Amniotic epithelial cell (primary cell): ENCODE measurements around the gene C2CD4D.
"Not testable (repeated sequence)": the region's sequence is repeated elsewhere in the genome, so short reads cannot be mapped to it uniquely, and the experiment has no call there.

ENCODE experiments used
- DNase-seq: peaks from one replicate; pipeline ENCODE4 v3.0.0-alpha.2; 2010; ENCODE audit warnings: low read depth

C2CD4D gene

DNA sequence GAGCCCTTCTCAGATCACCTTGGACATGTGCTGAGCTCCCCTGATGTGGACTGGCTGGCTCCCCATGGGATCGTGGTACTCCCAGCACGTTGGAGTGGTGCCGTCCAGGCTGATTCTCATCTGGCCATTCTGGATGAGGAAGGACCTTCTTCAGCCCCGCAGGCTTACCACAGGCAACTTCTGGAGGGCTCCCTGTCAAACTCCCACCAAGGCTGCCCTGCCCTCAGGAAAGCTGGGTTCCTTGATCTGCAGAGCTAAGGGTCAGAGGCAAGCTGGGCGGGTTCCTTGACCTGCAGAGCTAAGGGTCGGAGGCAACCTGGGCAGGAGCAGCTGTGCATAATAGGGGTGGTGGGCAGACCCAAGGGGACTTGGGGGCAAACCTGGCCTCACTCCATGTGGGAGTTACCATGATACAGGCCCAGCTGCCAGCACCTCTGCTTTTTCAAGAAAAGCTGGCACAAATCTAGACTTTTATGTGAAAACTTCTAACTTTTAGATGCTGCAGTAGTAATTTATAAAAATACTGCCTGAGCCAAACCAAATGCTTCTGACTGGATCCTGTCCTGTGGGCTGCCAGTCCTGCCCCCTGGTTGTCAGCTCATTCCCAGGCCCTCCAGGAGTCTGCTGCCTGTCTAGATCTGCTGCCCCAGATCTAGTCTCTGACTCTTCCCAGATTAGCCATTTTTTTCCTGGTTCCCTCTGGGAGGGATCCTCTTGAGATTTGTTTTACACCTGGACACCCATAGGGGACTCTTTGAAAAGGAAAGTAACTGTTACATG, 19.5 kb upstream of the C2CD4D start:
- no peak for DNase-seq

GRCh38 chr1:151858030-151858746, 18.6 kb upstream of the C2CD4D start:
- no peak for DNase-seq

DNA sequence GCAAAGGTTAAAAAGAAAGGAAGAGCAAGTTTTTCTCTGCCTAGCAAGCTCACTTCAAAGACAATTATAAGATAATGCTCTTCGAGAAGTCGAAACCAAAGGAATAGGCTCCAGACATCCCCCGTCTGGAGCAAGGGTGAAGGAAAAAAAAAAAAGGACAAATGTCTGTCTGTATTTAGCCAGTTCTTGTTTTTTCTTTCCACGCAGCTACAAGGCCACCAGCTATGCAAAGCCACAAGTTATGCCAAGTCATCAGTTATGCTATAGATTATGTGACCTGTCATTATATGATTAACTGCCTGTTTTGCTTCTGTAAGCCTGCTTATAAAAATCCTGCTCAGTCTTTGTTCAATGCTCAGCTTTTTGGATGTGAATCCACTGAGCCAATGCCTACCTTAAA, 16.3 kb upstream of the C2CD4D start:
- DNase-seq: no peak

GRCh38 chr1:151855516-151855915, 15.9 kb upstream of the C2CD4D start:
- not testable (repeated sequence) for DNase-seq

- no peak for DNase-seq
Measured at GRCh38 chr1:151854658-151855057, 15.0 kb upstream of the C2CD4D start.

DNA sequence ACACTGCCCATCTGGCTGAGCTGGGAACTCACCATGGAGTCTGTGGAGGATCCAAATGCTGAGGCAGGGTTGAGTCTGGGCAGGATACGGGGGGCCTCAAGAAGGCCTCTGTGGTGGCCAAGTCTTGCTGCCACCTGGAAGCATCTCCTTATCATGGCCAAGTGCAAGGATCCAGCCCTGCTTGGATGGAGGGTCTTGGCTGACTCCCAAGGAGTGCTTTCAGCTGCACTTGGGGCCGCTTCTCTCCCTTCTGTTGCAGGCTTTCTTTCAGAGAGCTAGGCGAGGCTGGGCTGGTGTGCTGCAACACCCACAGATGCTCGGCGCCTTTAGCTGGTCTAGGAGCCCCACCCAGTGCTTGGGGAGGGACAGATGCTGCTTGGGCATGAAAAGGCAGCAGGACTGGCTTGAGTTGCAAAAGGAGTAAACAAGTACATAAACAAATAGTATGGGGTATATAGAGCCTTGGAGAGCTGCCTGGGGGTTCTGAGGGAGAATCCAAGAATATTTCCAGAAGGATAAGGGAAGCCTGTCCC, 13.9 kb upstream of the C2CD4D start, which contains the start of gene THEM5:
Gene THEM5 (minus strand): TSS at position 302 of the 533 bp plus-strand sequence. CDS start 147 bp downstream, at position 155.
- no peak for DNase-seq

DNA sequence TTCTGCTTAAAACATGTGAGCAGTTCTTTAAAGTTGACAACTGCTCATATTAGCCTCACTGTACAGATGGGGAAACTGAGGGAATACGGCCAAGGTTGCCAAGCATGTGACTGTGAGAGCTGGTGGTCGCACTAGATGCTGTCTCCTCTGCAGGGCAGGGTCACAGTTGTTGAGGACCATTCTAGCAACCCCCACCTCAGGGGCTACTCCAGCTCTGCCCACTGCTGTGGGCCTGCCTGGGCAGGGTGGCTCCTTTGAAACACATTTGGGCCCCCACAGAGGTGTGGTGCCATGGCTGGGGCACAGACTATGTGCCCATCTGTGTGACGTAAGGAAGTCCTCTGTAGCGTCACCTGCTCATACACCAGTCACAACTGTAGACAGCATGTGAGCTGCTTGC, 13.1 kb upstream of the C2CD4D start:
- no peak for DNase-seq

DNA sequence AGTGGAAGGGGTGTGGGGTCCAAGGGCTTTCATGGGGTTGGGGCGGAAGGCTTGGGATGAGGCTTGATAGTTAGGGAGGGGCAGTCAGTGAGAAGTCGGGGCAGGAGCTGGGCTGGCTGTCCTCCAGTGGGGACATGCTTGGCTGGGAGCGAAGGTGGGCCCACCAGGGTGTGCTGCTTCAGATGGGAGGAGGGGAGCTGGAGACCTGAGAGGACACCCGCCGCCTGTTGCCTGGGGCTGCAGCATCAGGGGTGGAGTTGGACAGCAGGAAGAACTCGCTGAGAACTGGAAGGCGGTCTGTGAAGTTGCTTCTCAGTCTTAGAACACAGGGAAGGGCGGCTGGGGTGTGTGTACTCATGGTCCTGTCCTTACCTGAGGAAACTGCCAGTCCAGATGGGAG, 12.3 kb upstream of the C2CD4D start:
- no peak for DNase-seq

- no peak for DNase-seq
Measured at GRCh38 chr1:151849871-151850270, 10.3 kb upstream of the C2CD4D start.

DNA sequence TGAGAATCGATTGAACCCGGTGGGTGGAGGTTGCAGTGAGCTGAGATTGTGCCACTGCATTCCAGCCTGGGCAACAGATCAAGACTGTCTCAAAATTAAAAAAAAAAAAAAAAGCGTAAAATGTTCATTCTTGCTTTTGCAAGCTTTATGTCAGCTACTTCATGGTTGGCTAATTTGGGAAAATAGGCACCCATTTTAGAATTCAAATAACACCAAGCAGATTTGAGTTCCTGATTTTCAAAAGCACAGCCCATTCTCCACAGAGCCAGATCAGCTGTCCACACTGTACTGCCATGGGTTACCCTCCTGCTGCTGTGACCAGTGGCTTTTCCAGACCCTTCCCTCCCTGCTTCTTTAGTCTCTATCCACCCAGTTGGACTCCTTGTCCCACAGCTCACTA, 9.5 kb upstream of the C2CD4D start:
- no peak for DNase-seq

- DNase-seq: no peak
Measured at GRCh38 chr1:151847867-151848596, 8.4 kb upstream of the C2CD4D start.

DNA sequence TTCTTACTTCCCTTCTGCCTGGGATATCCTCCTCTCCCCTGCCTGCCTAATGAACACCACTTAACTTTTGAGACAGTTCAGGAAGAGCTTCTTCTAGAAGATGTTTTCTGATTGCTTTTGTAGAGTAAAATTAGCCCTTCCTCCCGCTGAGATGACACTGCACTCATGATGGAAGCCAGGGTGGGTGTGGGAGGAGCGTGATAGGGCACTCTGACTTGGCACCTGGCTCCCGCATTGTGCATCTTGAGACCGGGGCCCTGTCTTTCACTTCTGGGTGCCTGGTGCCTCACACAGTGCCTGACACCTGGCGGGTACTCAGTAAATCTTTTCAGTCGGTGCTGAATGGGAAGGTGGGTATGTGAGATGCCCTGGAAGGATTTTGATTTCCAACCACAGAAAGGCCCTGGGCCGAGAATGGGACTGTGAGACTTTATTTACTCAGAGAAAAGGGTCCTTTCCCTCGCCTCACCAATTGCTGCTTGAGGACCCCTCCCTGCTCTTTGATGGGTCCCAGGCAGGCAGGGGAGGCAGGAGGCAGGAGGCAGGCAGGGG, 7.1 kb upstream of the C2CD4D start:
- no peak for DNase-seq

DNA sequence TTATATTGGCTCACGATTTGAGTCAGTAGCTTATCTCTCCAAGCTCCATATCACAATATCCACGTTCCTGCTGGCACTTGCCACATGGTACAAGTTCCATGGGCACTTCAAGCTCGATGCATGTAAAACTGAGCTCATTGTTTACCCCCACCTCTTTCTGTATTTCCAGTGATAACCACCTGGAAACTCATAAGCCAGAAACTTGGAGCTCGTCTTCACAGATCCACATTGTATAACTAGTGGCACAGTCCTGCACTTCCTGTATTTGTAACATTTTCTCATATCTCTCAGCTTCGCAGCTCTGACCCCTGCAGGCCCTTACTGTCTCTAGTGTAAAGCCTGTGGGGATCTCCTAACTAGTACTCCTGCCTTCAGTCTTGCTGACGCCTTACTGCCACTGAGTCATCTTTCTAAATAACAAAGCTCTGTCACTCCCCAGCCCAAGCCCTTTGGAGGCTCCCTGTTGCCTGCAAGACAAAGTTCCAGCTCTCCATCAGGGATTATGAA, 6.5 kb upstream of the C2CD4D start:
- DNase-seq: peak; percentile 51

GRCh38 chr1:151843398-151843797, 3.8 kb upstream of the C2CD4D start:
- no peak for DNase-seq

DNA sequence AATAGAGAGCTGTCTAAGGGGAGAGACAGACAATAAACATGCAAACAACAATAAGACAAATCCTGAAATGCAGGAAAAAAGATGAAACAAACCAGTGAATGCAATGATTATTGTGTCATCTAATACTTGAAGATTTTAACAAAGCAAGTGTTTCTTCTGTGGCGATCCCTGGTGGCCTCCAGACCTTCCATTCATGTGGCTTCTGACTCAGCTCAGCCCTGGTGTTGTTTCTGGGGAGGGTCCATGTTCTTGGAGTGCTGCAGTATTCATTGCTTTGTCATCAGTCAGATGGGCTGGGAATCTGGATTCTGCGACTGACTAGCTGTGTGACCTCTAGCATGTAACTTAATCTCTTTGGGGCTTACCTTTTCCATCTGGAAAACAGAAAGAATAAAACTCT, 1.5 kb upstream of the C2CD4D start:
- peak; percentile 33 for DNase-seq

DNA sequence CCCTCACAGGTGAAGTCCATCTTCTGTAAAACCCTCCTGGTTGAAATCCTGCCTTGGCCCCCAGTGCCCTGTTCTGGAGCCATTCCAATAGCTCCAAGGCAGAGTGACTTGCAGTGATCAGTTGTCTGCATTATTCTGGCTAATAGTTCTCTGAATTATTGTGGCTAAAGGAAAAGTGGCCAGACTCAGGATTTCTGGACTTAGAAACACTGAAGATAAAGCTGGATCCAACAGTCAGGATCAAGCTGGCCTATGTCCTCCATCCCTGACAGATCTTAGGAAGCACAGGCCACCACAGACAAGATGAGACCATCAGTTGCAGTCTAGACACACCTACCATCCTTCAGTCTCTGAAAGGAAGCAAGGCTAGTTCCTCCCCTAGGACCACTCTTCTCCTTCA, 801 bp upstream of the C2CD4D start:
- DNase-seq: no peak

- no peak for DNase-seq
Measured at GRCh38 chr1:151839082-151839412, 573 bp downstream of the C2CD4D start.

GRCh38 chr1:151838222-151839081, 1.2 kb downstream of the C2CD4D start:
- no peak for DNase-seq

DNA sequence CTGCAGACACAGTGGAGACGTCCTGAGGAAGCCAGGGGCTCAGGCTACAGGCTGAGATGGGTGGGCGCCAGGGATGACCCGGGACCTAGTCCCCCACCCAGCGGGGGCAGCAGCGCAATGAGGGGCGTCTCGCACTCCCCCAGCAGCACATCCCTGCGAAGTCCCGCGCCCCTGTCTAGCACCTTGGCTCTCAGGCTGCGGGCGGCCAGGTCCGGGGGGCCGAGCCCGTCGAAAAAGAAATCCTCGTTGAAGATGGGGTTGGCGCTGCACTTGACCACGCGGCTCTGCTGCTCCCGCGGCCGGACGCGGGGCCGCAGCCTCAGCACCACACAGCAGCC, 1.8 kb downstream of the C2CD4D start:
- no peak for DNase-seq

DNA sequence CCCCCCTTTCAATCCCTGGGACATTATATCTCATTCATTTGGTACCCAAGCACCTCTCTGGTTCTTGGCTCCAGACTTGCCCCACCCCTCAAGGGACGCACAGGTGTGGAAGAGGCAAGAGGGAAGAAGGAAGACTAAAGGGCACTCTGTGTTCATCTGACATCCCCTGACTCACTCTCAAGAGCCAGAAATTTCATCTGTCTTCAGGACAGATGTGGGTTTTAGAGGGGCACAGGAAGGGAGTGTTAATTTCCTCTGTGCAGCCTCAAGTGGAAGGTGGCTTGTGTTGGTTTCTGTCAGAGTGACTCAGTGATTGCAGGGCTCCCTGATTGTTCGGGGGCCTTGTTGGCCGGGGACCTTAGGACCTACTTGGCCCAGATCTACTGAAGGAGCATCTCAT, 2.4 kb downstream of the C2CD4D start:
- no peak for DNase-seq

GRCh38 chr1:151835596-151835995, 4.0 kb downstream of the C2CD4D start:
- DNase-seq: no peak
